Stimulated activated naive CD8-positive, alpha-beta T cell treated with anti-CD3 and anti-CD28 coated beads, Interleukin-15, amount 100 ng/mL, for 72 hours (primary cell): ENCODE results near the gene IFIT2.
"Not testable (repeated sequence)": the region's sequence is repeated elsewhere in the genome, so short reads cannot be mapped to it uniquely, and the experiment has no call there.

Experiments used
- ATAC-seq: fragments of 150-1000 bp; cut with Tn5 transposase; 2 replicates; pipeline ENCODE4 v1.10.0; 2021; ENCODE audit warnings: mild to moderate bottlenecking, moderate library complexity
- DNase-seq, 2 donors: peaks; one replicate each; pipeline ENCODE4 v3.0.0; 2021 to 2022
- H3K27ac Mint-ChIP-seq, 2 donors: one replicate each; pipeline ENCODE4 v1.8.0; 2022; ENCODE audit warnings: mild to moderate bottlenecking in 2 of 2, mixed read lengths in 2 of 2, moderate library complexity in 2 of 2
- H3K27me3 Mint-ChIP-seq: one replicate; pipeline ENCODE4 v1.8.0; 2022; ENCODE audit warnings: mixed read lengths
- H3K4me1 Mint-ChIP-seq: one replicate; pipeline ENCODE4 v1.8.0; 2022; ENCODE audit warnings: mild to moderate bottlenecking, mixed read lengths
- H3K4me3 Mint-ChIP-seq, 2 donors: one replicate each; pipeline ENCODE4 v1.8.0; 2022; ENCODE audit warnings: mild to moderate bottlenecking in 2 of 2, mixed read lengths in 2 of 2, moderate library complexity in 1 of 2
- H3K9me3 Mint-ChIP-seq, 2 donors: one replicate each; pipeline ENCODE4 v1.8.0; 2022; ENCODE audit warnings: mixed read lengths in 2 of 2

Gene IFIT2

GRCh38 chr10:89338713-89339112 is 36.9 kb downstream of the IFIT2 start:
- no peak for ATAC-seq
- no peak for DNase-seq
- no peaks in the 10 kb centered on the region for H3K9me3 Mint-ChIP-seq
- H3K27me3 Mint-ChIP-seq: peaks cover 70% of the 10 kb centered on the region
- peaks cover 25% of the 10 kb centered on the region for H3K4me1 Mint-ChIP-seq
- no peak overlapping the region for H3K27ac Mint-ChIP-seq
- H3K4me3 Mint-ChIP-seq: no peak overlapping the region

GRCh38 chr10:89339875-89340274 is 38.0 kb downstream of the IFIT2 start:
- H3K27ac Mint-ChIP-seq: no peak overlapping the region
- H3K27me3 Mint-ChIP-seq: peaks cover 76% of the 10 kb centered on the region
- H3K4me1 Mint-ChIP-seq: peaks cover 21% of the 10 kb centered on the region
- no peak for DNase-seq
- H3K4me3 Mint-ChIP-seq: no peak overlapping the region
- H3K9me3 Mint-ChIP-seq: no peaks in the 10 kb centered on the region
- no peak for ATAC-seq

GRCh38 chr10:89341649-89342048 is 39.8 kb downstream of the IFIT2 start:
- H3K27me3 Mint-ChIP-seq: peaks cover 64% of the 10 kb centered on the region
- no peak for ATAC-seq
- no peak overlapping the region for H3K4me3 Mint-ChIP-seq
- H3K9me3 Mint-ChIP-seq: no peaks in the 10 kb centered on the region
- H3K27ac Mint-ChIP-seq: no peak overlapping the region
- no peak for DNase-seq
- H3K4me1 Mint-ChIP-seq: peaks cover 17% of the 10 kb centered on the region

GRCh38 chr10:89342206-89342958 is 40.5 kb downstream of the IFIT2 start:
- Mint-ChIP-seq H3K4me3 (no peak overlapping the region), H3K27ac (no peak overlapping the region), H3K4me1 (peaks cover 11% of the 10 kb centered on the region), H3K9me3 (no peaks in the 10 kb centered on the region), H3K27me3 (peaks cover 66% of the 10 kb centered on the region)
- no peak for ATAC-seq
- no peak for DNase-seq

- no peaks in the 10 kb centered on the region for H3K9me3 Mint-ChIP-seq
- H3K4me3 Mint-ChIP-seq: no peak overlapping the region
- DNase-seq (no peak), ATAC-seq (no peak)
- no peak overlapping the region for H3K27ac Mint-ChIP-seq
- peaks cover 6% of the 10 kb centered on the region for H3K4me1 Mint-ChIP-seq
- peaks cover 66% of the 10 kb centered on the region for H3K27me3 Mint-ChIP-seq
Measured at GRCh38 chr10:89343089-89343767, 41.4 kb downstream of the IFIT2 start.

- peaks cover 61% of the 10 kb centered on the region for H3K27me3 Mint-ChIP-seq
Measured at GRCh38 chr10:89344156-89344555, 42.3 kb downstream of the IFIT2 start.

GRCh38 chr10:89345367-89346000 is 43.6 kb downstream of the IFIT2 start:
- ATAC-seq: no peak
- Mint-ChIP-seq H3K4me1 (peaks cover 8% of the 10 kb centered on the region), H3K9me3 (no peaks in the 10 kb centered on the region), H3K27ac (no peak overlapping the region), H3K27me3 (peaks cover 60% of the 10 kb centered on the region), H3K4me3 (no peak overlapping the region)
- DNase-seq: no peak

More at GRCh38 chr10:89344156-89344555, 42.3 kb downstream of the IFIT2 start:
- Mint-ChIP-seq H3K4me1 (peaks cover 6% of the 10 kb centered on the region), H3K4me3 (no peak overlapping the region), H3K9me3 (no peaks in the 10 kb centered on the region), H3K27ac (no peak overlapping the region)
- ATAC-seq: no peak
- no peak for DNase-seq

- peaks cover 20% of the 10 kb centered on the region for H3K4me1 Mint-ChIP-seq
- DNase-seq (no peak), ATAC-seq (no peak)
- no peak overlapping the region for H3K4me3 Mint-ChIP-seq
- H3K27me3 Mint-ChIP-seq: peaks cover 53% of the 10 kb centered on the region
- H3K27ac Mint-ChIP-seq: no peak overlapping the region
- no peaks in the 10 kb centered on the region for H3K9me3 Mint-ChIP-seq
Measured at GRCh38 chr10:89346405-89347254, 44.8 kb downstream of the IFIT2 start.

- ATAC-seq (no peak), DNase-seq (no peak)
- Mint-ChIP-seq H3K27ac (no peak overlapping the region), H3K27me3 (peaks cover 55% of the 10 kb centered on the region), H3K4me3 (no peak overlapping the region), H3K4me1 (peaks cover 29% of the 10 kb centered on the region), H3K9me3 (no peaks in the 10 kb centered on the region)
Measured at GRCh38 chr10:89347701-89348457, 46.0 kb downstream of the IFIT2 start.

GRCh38 chr10:89348481-89348880 is 46.6 kb downstream of the IFIT2 start:
- H3K9me3 Mint-ChIP-seq: no peaks in the 10 kb centered on the region
- H3K27me3 Mint-ChIP-seq: peaks cover 55% of the 10 kb centered on the region
- no peak overlapping the region for H3K4me3 Mint-ChIP-seq
- DNase-seq: no peak
- no peak overlapping the region for H3K27ac Mint-ChIP-seq
- ATAC-seq: no peak
- peaks cover 29% of the 10 kb centered on the region for H3K4me1 Mint-ChIP-seq

GRCh38 chr10:89348975-89349374 is 47.1 kb downstream of the IFIT2 start:
- no peaks in the 10 kb centered on the region for H3K9me3 Mint-ChIP-seq
- no peak overlapping the region for H3K4me3 Mint-ChIP-seq
- ATAC-seq (no peak), DNase-seq (no peak)
- H3K27me3 Mint-ChIP-seq: peaks cover 55% of the 10 kb centered on the region
- H3K27ac Mint-ChIP-seq: no peak overlapping the region
- H3K4me1 Mint-ChIP-seq: peaks cover 29% of the 10 kb centered on the region

GRCh38 chr10:89350631-89351315 is 48.9 kb downstream of the IFIT2 start:
- Mint-ChIP-seq H3K4me1 (peaks cover 29% of the 10 kb centered on the region), H3K27me3 (peaks cover 62% of the 10 kb centered on the region), H3K4me3 (peak overlapping the region in 1 of 2 donors; percentile 11)
- ATAC-seq: peak; percentile 6
- H3K9me3 Mint-ChIP-seq, H3K27ac Mint-ChIP-seq, DNase-seq: not testable (repeated sequence)

GRCh38 chr10:89351412-89351779 is 49.5 kb downstream of the IFIT2 start:
- peaks cover 58% of the 10 kb centered on the region for H3K27me3 Mint-ChIP-seq
- peak in 1 of 2 donors; percentile 39 for DNase-seq
- no peaks in the 10 kb centered on the region for H3K9me3 Mint-ChIP-seq
- ATAC-seq: peak; percentile 95
- H3K27ac Mint-ChIP-seq: no peak overlapping the region
- peaks cover 27% of the 10 kb centered on the region for H3K4me1 Mint-ChIP-seq
- H3K4me3 Mint-ChIP-seq: no peak overlapping the region

GRCh38 chr10:89351780-89352597 is 50.1 kb downstream of the IFIT2 start:
- H3K4me1 Mint-ChIP-seq: peaks cover 23% of the 10 kb centered on the region
- H3K4me3 Mint-ChIP-seq: no peak overlapping the region
- H3K9me3 Mint-ChIP-seq: no peaks in the 10 kb centered on the region
- peaks cover 53% of the 10 kb centered on the region for H3K27me3 Mint-ChIP-seq
- no peak overlapping the region for H3K27ac Mint-ChIP-seq
- ATAC-seq: no peak
- no peak for DNase-seq
